Mucosa of descending colon (tissue), 3 donors: ENCODE results near the gene BTBD2. TPM values are rescaled to one million over a fixed set of nuclear protein-coding genes. Genes with fewer than 3 reads are reported as not detected.

Experiments used
- ATAC-seq: fragments of 200-7000 bp; cut with Tn5 transposase; one replicate; pipeline ENCODE4 v1.9.1; 2020; ENCODE audit warnings: mild to moderate bottlenecking, moderate library complexity
- DNase-seq, 3 donors: peaks; one replicate each; pipeline ENCODE4 v3.0.0-alpha.2; 2020
- H3K36me3 ChIP-seq: fragments of 200-600 bp; one replicate; pipeline ENCODE4 v1.8.0; 2021; ENCODE audit warnings: low read depth, mild to moderate bottlenecking
- H3K4me1 ChIP-seq: fragments of 200-600 bp; one replicate; pipeline ENCODE4 v1.8.0; 2021; ENCODE audit warnings: low read depth, mild to moderate bottlenecking
- H3K4me3 ChIP-seq: fragments of 200-600 bp; one replicate; pipeline ENCODE4 v1.8.0; 2021; ENCODE audit warnings: mild to moderate bottlenecking
- H3K9me3 ChIP-seq: fragments of 200-600 bp; one replicate; pipeline ENCODE4 v1.8.0; 2021; ENCODE audit warnings: mild to moderate bottlenecking
- CTCF ChIP-seq: fragments of 200-600 bp; IDR thresholded peaks from one replicate; pipeline ENCODE4 v1.8.0; 2022; ENCODE audit warnings: antibody characterized with exemption, mild to moderate bottlenecking
- intact Hi-C, 2 donors: fragments of 100-400 bp; cut with DNase I in 1 of 2; cut with micrococcal nuclease in 1 of 2; formaldehyde crosslinking; loops; one replicate each; pipeline versions ENCODE4 v1.11.0 to v1.11.1; 2022; cut with DNase I, micrococcal nuclease
- total RNA-seq, 3 donors: library from RNA; stranded (reverse); fragmentation: NEBNext Ultra II Directional in 2 of 3; extraction: Animal tissue kit (Norgen Biotek cat#: 25700) in 2 of 3; gene quantifications; one replicate each; pipeline versions ENCODE4 v1.2.1 to v1.2.4, GENCODE V29; 2021 to 2023
- donor health status: DM: no; HTN: no; CAD: no; lungs with moderate emphysema.
- donor health status: DM: no; HTN: no; CAD: no.
- donor health status: DM: no; HTN: yes; CAD: no.

The BTBD2 gene
- total RNA-seq, 3 donors from 2014 or later = 66.0 to 82.3 (median 71.5) TPM

GRCh38 chr19:2051773-2052704 lies 36.5 kb upstream of the BTBD2 start:
- Histone ChIP-seq H3K4me3 (no peak overlapping the region), H3K9me3 (no peaks in the 10 kb centered on the region), H3K36me3 (no peaks in the 10 kb centered on the region), H3K4me1 (peaks cover 69% of the 10 kb centered on the region)
- intact Hi-C loops = no loop called here
- TF ChIP-seq CTCF = no peak
- DNase-seq (peak; percentile 73 to 81 (median 80)), ATAC-seq (peak; percentile 19)

GRCh38 chr19:2050991-2051772 lies 35.7 kb upstream of the BTBD2 start, which contains the start of gene MKNK2:
MKNK2 (minus strand) TSS chr19:2051244; CDS start chr19:2050851, 393 bp downstream.
- ATAC-seq = peak; percentile 75
- Histone ChIP-seq H3K4me3 (peak within 1 kb of the TSS; percentile 91), H3K9me3 (no peaks in the 10 kb centered on the region), H3K36me3 (no peaks in the 10 kb centered on the region), H3K4me1 (peaks cover 66% of the 10 kb centered on the region)
- intact Hi-C loops = no loop called here
- peak; percentile 55 for TF ChIP-seq CTCF
- peak; percentile 94 to 96 (median 95) for DNase-seq

GRCh38 chr19:2050349-2050990 lies 35.0 kb upstream of the BTBD2 start:
- peaks cover 65% of the 10 kb centered on the region for H3K4me1 ChIP-seq
- ATAC-seq = peak; percentile 5
- peak in 1 of 3 donors; percentile 77 for DNase-seq
- no peaks in the 10 kb centered on the region for H3K36me3 ChIP-seq
- no peaks in the 10 kb centered on the region for H3K9me3 ChIP-seq
- peak overlapping the region; percentile 91 for H3K4me3 ChIP-seq
- TF ChIP-seq CTCF = no peak
- intact Hi-C loops = no loop called here

GRCh38 chr19:2049741-2050348 lies 34.3 kb upstream of the BTBD2 start:
- Histone ChIP-seq H3K4me3 (peak overlapping the region; percentile 91), H3K9me3 (no peaks in the 10 kb centered on the region), H3K36me3 (no peaks in the 10 kb centered on the region), H3K4me1 (peaks cover 64% of the 10 kb centered on the region)
- peak; percentile 66 for ATAC-seq
- intact Hi-C loops = no loop called here
- peak; percentile 88 to 92 (median 89) for DNase-seq
- TF ChIP-seq CTCF = no peak
